WTC11 (cell line): ENCODE results near the gene ADGRL4. TPM values are rescaled to one million over a fixed set of nuclear protein-coding genes. Genes with fewer than 3 reads are reported as not detected.

Source experiments
- ATAC-seq: fragments of 200-7000 bp; cut with Tn5 transposase; 2 replicates; pipeline ENCODE4 v1.10.0; 2021; ENCODE audit warnings: mild to moderate bottlenecking, moderate library complexity
- CTCF ChIA-PET: fragments of 300-600 bp; sonication (Branson Sonifier 250); formaldehyde crosslinking; loops from one replicate; lab custom pipeline; 2021; ENCODE audit warnings: antibody characterized with exemption; lab: Charles Lee
- POLR2A ChIA-PET: fragments of 350-600 bp; sonication (Branson Sonifier 250); formaldehyde crosslinking; loops from one replicate; lab custom pipeline; 2021; ENCODE audit warnings: antibody characterized with exemption; lab: Charles Lee
- DNase-seq: peaks from one replicate; pipeline ENCODE4 v3.0.0; 2021; ENCODE audit warnings: low spot score
- H3K27ac Mint-ChIP-seq: 2 replicates; pipeline ENCODE4 v1.8.0; 2021; ENCODE audit warnings: mixed read lengths
- H3K27me3 Mint-ChIP-seq: 2 replicates; pipeline ENCODE4 v1.8.0; 2021; ENCODE audit warnings: low read depth, mild to moderate bottlenecking, moderate library complexity, mixed read lengths
- H3K36me3 Mint-ChIP-seq: 2 replicates; pipeline ENCODE4 v1.8.0; 2021; ENCODE audit warnings: mixed read lengths
- H3K4me1 Mint-ChIP-seq: 2 replicates; pipeline ENCODE4 v1.8.0; 2022; ENCODE audit warnings: mixed read lengths
- H3K4me3 Mint-ChIP-seq: 2 replicates; pipeline ENCODE4 v1.8.0; 2021; ENCODE audit warnings: mild to moderate bottlenecking, moderate library complexity, mixed read lengths
- H3K9me3 Mint-ChIP-seq: 2 replicates; pipeline ENCODE4 v1.8.0; 2021; ENCODE audit warnings: mixed read lengths
- CREM ChIP-seq: sonication (generic); formaldehyde crosslinking; IDR thresholded peaks from 2 replicates; pipeline ENCODE4 v1.8.1; 2022; ENCODE audit warnings: mild to moderate bottlenecking, missing genetic modification reagents, moderate library complexity
- ETV6 ChIP-seq: sonication (generic); formaldehyde crosslinking; IDR thresholded peaks from 2 replicates; pipeline ENCODE4 v1.8.1; 2022; ENCODE audit warnings: mild to moderate bottlenecking, missing genetic modification reagents
- FOXK1 ChIP-seq: sonication (generic); formaldehyde crosslinking; IDR thresholded peaks from 2 replicates; pipeline ENCODE4 v1.8.0; 2022; ENCODE audit warnings: mild to moderate bottlenecking, moderate library complexity, missing genetic modification reagents
- GTF2I ChIP-seq: fragments of 250-450 bp; sonication (Bioruptor Pico); conservative IDR thresholded peaks from 2 replicates; pipeline ENCODE4 v1.4.0; 2021; ENCODE audit warnings: mild to moderate bottlenecking
- MYBL2 ChIP-seq: sonication (generic); formaldehyde crosslinking; IDR thresholded peaks from 2 replicates; pipeline ENCODE4 v1.8.1; 2023; ENCODE audit warnings: mild to moderate bottlenecking, moderate library complexity, missing genetic modification reagents
- NFATC4 ChIP-seq: fragments of 250-450 bp; sonication (Bioruptor Pico); IDR thresholded peaks from 2 replicates; pipeline ENCODE4 v1.9.0; 2021; ENCODE audit warnings: mild to moderate bottlenecking
- NFE2L1 ChIP-seq: sonication (generic); formaldehyde crosslinking; IDR thresholded peaks from 2 replicates; pipeline ENCODE4 v1.8.1; 2023; ENCODE audit warnings: missing genetic modification reagents
- NFYB ChIP-seq: sonication (generic); formaldehyde crosslinking; conservative IDR thresholded peaks from 2 replicates; pipeline ENCODE4 v1.8.0; 2022; ENCODE audit warnings: low read depth, missing genetic modification reagents
- OVOL2 ChIP-seq: fragments of 250-450 bp; sonication (Bioruptor Pico); IDR thresholded peaks from 2 replicates; pipeline ENCODE4 v1.9.0; 2021; ENCODE audit warnings: mild to moderate bottlenecking, borderline replicate concordance
- PRRX2 ChIP-seq: fragments of 250-450 bp; sonication (Bioruptor Pico); IDR thresholded peaks from 2 replicates; pipeline ENCODE4 v1.8.0; 2021; ENCODE audit warnings: mild to moderate bottlenecking
- ZBTB21 ChIP-seq: sonication (generic); formaldehyde crosslinking; IDR thresholded peaks from 2 replicates; pipeline ENCODE4 v1.8.1; 2023; ENCODE audit warnings: mild to moderate bottlenecking, missing genetic modification reagents, borderline replicate concordance
- ZNF396 ChIP-seq: fragments of 250-450 bp; sonication (Bioruptor Pico); IDR thresholded peaks from 2 replicates; pipeline ENCODE4 v1.8.0; 2021; ENCODE audit warnings: mild to moderate bottlenecking, moderate library complexity, borderline replicate concordance
- total RNA-seq: library from RNA; stranded (reverse); gene quantifications from 3 replicates; pipeline ENCODE4 v1.2.3, GENCODE V29; 2021
- TF ChIP-seq, protein P1 (sequence below): sonication (generic); formaldehyde crosslinking; IDR thresholded peaks from 2 replicates; pipeline ENCODE4 v1.8.1; 2023; ENCODE audit warnings: mild to moderate bottlenecking, missing genetic modification reagents, borderline replicate concordance
- TF ChIP-seq, protein P2 (sequence below): fragments of 250-450 bp; sonication (Bioruptor Pico); IDR thresholded peaks from 2 replicates; pipeline ENCODE4 v1.9.0; 2021; ENCODE audit warnings: moderate library complexity, mild to moderate bottlenecking, inconsistent platforms, borderline replicate concordance
- TF ChIP-seq, protein P3 (sequence below): sonication (generic); formaldehyde crosslinking; IDR thresholded peaks from 2 replicates; pipeline ENCODE4 v1.8.0; 2022; ENCODE audit warnings: mild to moderate bottlenecking, missing genetic modification reagents
- TF ChIP-seq, protein P4 (sequence below): sonication (generic); formaldehyde crosslinking; conservative IDR thresholded peaks from 2 replicates; pipeline ENCODE4 v1.8.1; 2023; ENCODE audit warnings: mild to moderate bottlenecking, low read depth, missing genetic modification reagents, moderate library complexity

ADGRL4 gene
- total RNA-seq, 1 experiment from 2014 or later = 0.37 TPM

- Mint-ChIP-seq H3K27ac (no peak overlapping the region), H3K9me3 (peaks cover 15% of the 10 kb centered on the region), H3K4me3 (no peak overlapping the region), H3K4me1 (peaks cover 13% of the 10 kb centered on the region), H3K36me3 (peaks cover 14% of the 10 kb centered on the region), H3K27me3 (no peaks in the 10 kb centered on the region; the same call in 1 of the 2 replicates)
- ATAC-seq = no peak
- DNase-seq = no peak
- ChIA-PET CTCF (no interaction called here), POLR2A (no interaction called here)
- TF ChIP-seq, protein P1, sequence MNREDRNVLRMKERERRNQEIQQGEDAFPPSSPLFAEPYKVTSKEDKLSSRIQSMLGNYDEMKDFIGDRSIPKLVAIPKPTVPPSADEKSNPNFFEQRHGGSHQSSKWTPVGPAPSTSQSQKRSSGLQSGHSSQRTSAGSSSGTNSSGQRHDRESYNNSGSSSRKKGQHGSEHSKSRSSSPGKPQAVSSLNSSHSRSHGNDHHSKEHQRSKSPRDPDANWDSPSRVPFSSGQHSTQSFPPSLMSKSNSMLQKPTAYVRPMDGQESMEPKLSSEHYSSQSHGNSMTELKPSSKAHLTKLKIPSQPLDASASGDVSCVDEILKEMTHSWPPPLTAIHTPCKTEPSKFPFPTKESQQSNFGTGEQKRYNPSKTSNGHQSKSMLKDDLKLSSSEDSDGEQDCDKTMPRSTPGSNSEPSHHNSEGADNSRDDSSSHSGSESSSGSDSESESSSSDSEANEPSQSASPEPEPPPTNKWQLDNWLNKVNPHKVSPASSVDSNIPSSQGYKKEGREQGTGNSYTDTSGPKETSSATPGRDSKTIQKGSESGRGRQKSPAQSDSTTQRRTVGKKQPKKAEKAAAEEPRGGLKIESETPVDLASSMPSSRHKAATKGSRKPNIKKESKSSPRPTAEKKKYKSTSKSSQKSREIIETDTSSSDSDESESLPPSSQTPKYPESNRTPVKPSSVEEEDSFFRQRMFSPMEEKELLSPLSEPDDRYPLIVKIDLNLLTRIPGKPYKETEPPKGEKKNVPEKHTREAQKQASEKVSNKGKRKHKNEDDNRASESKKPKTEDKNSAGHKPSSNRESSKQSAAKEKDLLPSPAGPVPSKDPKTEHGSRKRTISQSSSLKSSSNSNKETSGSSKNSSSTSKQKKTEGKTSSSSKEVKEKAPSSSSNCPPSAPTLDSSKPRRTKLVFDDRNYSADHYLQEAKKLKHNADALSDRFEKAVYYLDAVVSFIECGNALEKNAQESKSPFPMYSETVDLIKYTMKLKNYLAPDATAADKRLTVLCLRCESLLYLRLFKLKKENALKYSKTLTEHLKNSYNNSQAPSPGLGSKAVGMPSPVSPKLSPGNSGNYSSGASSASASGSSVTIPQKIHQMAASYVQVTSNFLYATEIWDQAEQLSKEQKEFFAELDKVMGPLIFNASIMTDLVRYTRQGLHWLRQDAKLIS = no peak
Observed at GRCh38 chr1:79042539-79042938, 36.0 kb upstream of the ADGRL4 start.

DNA sequence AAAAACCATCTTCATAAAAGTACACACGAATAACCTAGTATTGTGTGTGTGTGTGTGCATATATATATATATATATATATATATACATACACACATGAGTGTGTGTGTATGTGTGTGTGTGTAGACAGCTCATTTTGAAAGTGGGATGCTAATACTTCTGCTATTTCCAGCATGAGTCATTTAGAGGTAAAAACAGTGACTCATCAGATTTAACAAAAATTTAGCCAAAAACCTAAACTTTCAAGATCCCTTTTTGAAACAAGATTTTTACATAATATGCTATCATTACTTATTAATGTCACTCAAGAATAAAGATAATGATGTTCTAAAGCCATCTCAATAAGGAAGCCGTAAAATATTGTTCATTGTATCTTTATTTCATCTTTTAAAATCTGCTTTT lies 35.6 kb upstream of the ADGRL4 start:
- Mint-ChIP-seq H3K9me3 (peaks cover 20% of the 10 kb centered on the region), H3K4me1 (peaks cover 13% of the 10 kb centered on the region), H3K27me3 (no peaks in the 10 kb centered on the region; the same call in 1 of the 2 replicates), H3K4me3 (no peak overlapping the region), H3K36me3 (peaks cover 18% of the 10 kb centered on the region), H3K27ac (no peak overlapping the region)
- no peak for DNase-seq
- ChIA-PET POLR2A (no interaction called here), CTCF (no interaction called here)
- TF ChIP-seq, protein P2, sequence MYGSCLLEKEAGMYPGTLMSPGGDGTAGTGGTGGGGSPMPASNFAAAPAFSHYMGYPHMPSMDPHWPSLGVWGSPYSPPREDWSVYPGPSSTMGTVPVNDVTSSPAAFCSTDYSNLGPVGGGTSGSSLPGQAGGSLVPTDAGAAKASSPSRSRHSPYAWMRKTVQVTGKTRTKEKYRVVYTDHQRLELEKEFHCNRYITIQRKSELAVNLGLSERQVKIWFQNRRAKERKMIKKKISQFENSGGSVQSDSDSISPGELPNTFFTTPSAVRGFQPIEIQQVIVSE (CRISPR knock-in tag) = no peak
- no peak for TF ChIP-seq ZBTB21 (CRISPR knock-in tag)
- no peak for TF ChIP-seq ZNF396
- TF ChIP-seq NFYB (CRISPR knock-in tag) = no peak
- no peak for TF ChIP-seq NFATC4 (CRISPR knock-in tag)
- TF ChIP-seq, protein P1 = no peak
- TF ChIP-seq PRRX2 (CRISPR knock-in tag) = no peak
- no peak for TF ChIP-seq NFE2L1
- TF ChIP-seq CREM (CRISPR knock-in tag) = no peak
- no peak for TF ChIP-seq OVOL2 (CRISPR knock-in tag)
- TF ChIP-seq, protein P3, sequence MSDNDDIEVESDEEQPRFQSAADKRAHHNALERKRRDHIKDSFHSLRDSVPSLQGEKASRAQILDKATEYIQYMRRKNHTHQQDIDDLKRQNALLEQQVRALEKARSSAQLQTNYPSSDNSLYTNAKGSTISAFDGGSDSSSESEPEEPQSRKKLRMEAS (CRISPR knock-in tag) = no peak
- TF ChIP-seq FOXK1 (CRISPR knock-in tag) = no peak
- no peak for TF ChIP-seq GTF2I (CRISPR knock-in tag)
- TF ChIP-seq MYBL2 (CRISPR knock-in tag) = no peak
- TF ChIP-seq, protein P4, sequence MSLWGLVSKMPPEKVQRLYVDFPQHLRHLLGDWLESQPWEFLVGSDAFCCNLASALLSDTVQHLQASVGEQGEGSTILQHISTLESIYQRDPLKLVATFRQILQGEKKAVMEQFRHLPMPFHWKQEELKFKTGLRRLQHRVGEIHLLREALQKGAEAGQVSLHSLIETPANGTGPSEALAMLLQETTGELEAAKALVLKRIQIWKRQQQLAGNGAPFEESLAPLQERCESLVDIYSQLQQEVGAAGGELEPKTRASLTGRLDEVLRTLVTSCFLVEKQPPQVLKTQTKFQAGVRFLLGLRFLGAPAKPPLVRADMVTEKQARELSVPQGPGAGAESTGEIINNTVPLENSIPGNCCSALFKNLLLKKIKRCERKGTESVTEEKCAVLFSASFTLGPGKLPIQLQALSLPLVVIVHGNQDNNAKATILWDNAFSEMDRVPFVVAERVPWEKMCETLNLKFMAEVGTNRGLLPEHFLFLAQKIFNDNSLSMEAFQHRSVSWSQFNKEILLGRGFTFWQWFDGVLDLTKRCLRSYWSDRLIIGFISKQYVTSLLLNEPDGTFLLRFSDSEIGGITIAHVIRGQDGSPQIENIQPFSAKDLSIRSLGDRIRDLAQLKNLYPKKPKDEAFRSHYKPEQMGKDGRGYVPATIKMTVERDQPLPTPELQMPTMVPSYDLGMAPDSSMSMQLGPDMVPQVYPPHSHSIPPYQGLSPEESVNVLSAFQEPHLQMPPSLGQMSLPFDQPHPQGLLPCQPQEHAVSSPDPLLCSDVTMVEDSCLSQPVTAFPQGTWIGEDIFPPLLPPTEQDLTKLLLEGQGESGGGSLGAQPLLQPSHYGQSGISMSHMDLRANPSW (CRISPR knock-in tag) = no peak
- TF ChIP-seq ETV6 (CRISPR knock-in tag) = no peak
- ATAC-seq = no peak
